Measurements from ENCODE around the gene OSBP2. TPM values are rescaled to one million over a fixed set of nuclear protein-coding genes. Genes with fewer than 3 reads are reported as not detected.

OSBP2 gene
- total RNA-seq, 1 experiment from 2014 or later: 6.2 TPM

- no peaks in the 10 kb centered on the region for H3K4me1 Mint-ChIP-seq (ENCODE audit: low read depth, unreplicated experiment)
- H3K36me3 Mint-ChIP-seq (ENCODE audit: insufficient read depth, unreplicated experiment): peaks cover 66% of the 10 kb centered on the region
- no peak overlapping the region for H3K4me3 Mint-ChIP-seq (ENCODE audit: unreplicated experiment)
- peaks cover 6% of the 10 kb centered on the region for H3K36me3 ChIP-seq (ENCODE audit: control insufficient read depth, insufficient read depth, low read length)
- no peak overlapping the region for H3K4me3 ChIP-seq (ENCODE audit: low read depth, low read length)
- H3K9me3 Mint-ChIP-seq (ENCODE audit: unreplicated experiment): no peaks in the 10 kb centered on the region
- DNase-seq: no peak
- TF ChIP-seq CTCF (IDR thresholded peaks at IDR 0.05; ENCODE audit: insufficient read depth in 1 of 2, low read depth in 1 of 2, low read length in 1 of 2, severe bottlenecking in 1 of 2, unreplicated experiment in 1 of 2): no peak
- H3K27me3 ChIP-seq (replicated peaks; ENCODE audit: control insufficient read depth, insufficient read depth, low read length): no peaks in the 10 kb centered on the region
- no peaks in the 10 kb centered on the region for H3K4me1 ChIP-seq
- BruUV-seq (replicated peaks): no TSS peak
- no peak overlapping the region for H3K27ac Mint-ChIP-seq (ENCODE audit: unreplicated experiment)
- ChIA-PET CTCF (no interaction called here), POLR2A (no interaction called here)
- H3K27me3 Mint-ChIP-seq (ENCODE audit: insufficient read depth, unreplicated experiment): no peaks in the 10 kb centered on the region
- H3K9me3 ChIP-seq: no peaks in the 10 kb centered on the region
- intact Hi-C loops (cut with micrococcal nuclease; ENCODE audit: unreplicated experiment): no loop called here
Observed at GRCh38 chr22:30953206-30953605, 258.5 kb downstream of the OSBP2 start.

- Mint-ChIP-seq H3K4me1 (ENCODE audit: low read depth, unreplicated experiment) (no peaks in the 10 kb centered on the region), H3K27me3 (ENCODE audit: insufficient read depth, unreplicated experiment) (no peaks in the 10 kb centered on the region), H3K27ac (ENCODE audit: unreplicated experiment) (no peak overlapping the region), H3K4me3 (ENCODE audit: unreplicated experiment) (no peak overlapping the region), H3K36me3 (ENCODE audit: insufficient read depth, unreplicated experiment) (peaks cover 64% of the 10 kb centered on the region), H3K9me3 (ENCODE audit: unreplicated experiment) (no peaks in the 10 kb centered on the region)
- DNase-seq: no peak
- Histone ChIP-seq H3K4me3 (ENCODE audit: low read depth, low read length) (no peak overlapping the region), H3K9me3 (no peaks in the 10 kb centered on the region), H3K27me3 (replicated peaks; ENCODE audit: control insufficient read depth, insufficient read depth, low read length) (no peaks in the 10 kb centered on the region), H3K4me1 (peaks cover 14% of the 10 kb centered on the region; the same call in 1 of the 2 replicates), H3K36me3 (ENCODE audit: control insufficient read depth, insufficient read depth, low read length) (peaks cover 4% of the 10 kb centered on the region)
- BruUV-seq (replicated peaks): no TSS peak
- no peak for TF ChIP-seq CTCF (IDR thresholded peaks at IDR 0.05; ENCODE audit: insufficient read depth in 1 of 2, low read depth in 1 of 2, low read length in 1 of 2, severe bottlenecking in 1 of 2, unreplicated experiment in 1 of 2)
- POLR2A ChIA-PET: interaction anchor here (0.6 kb wide), 1 partner anchor 124 kb away, joined by 3 read pairs; no protein-coding TSS in a partner anchor
- CTCF ChIA-PET: no interaction called here
- intact Hi-C loops (cut with micrococcal nuclease; ENCODE audit: unreplicated experiment): no loop called here
Observed at GRCh38 chr22:30955153-30955552, 260.5 kb downstream of the OSBP2 start.

Small RNA genes within 50 kb of the gene (microRNA-seq; reads per million reads assigned to microRNA genes)
- 20.8 reads per million, percentile 57 among the genes with 10 or more reads in this experiment for gene MIR3200

Other genes starting within 250 kb of the OSBP2 start
- gene SEC14L3, start 222.9 kb upstream of the OSBP2 start, total RNA-seq (2022): not detected in 2 replicates
- not detected in 2 replicates for gene SEC14L4, start 189.2 kb upstream of the OSBP2 start, total RNA-seq (2022)
- 0.14 TPM in 1 of 2 replicates, not detected in the other for gene SEC14L6, start 148.1 kb upstream of the OSBP2 start, total RNA-seq (2022)
- gene GAL3ST1, start 120.2 kb upstream of the OSBP2 start, total RNA-seq (2022): 8.9 and 14.2 TPM in 2 replicates
- gene PES1, start 103.0 kb upstream of the OSBP2 start, total RNA-seq (2022): 110 and 117 TPM in 2 replicates
- gene TCN2, start 87.7 kb upstream of the OSBP2 start, total RNA-seq (2022): 11.9 and 13.8 TPM in 2 replicates
- gene SLC35E4, start 59.1 kb upstream of the OSBP2 start, total RNA-seq (2022): 0.27 and 0.74 TPM in 2 replicates
- 6.0 and 7.9 TPM in 2 replicates for gene DUSP18, start 27.0 kb upstream of the OSBP2 start, total RNA-seq (2022)